K562 (cell line): ENCODE results near the gene FOXN3.

Experiments
- CTCF ChIP-seq, 3 experiments: IDR thresholded peaks in 2 of 3; conservative IDR thresholded peaks in 1 of 3; 2 replicates each; pipeline ENCODE4 v1.5.1; 2011 to 2012; ENCODE audit warnings: low read length in 3 of 3, mild to moderate bottlenecking in 3 of 3, control low read depth in 2 of 3, improper control_type of control experiment in 1 of 3, inconsistent platforms in 1 of 3, low read depth in 1 of 3, mixed read lengths in 1 of 3, moderate library complexity in 1 of 3; ENCODE audit not compliant: insufficient read depth in 2 of 3
- FOXM1 ChIP-seq, 2 experiments: fragments of 450-650 bp in 1 of 2; sonication (generic) in 1 of 2; formaldehyde crosslinking in 1 of 2; IDR thresholded peaks; 2 replicates each; pipeline versions ENCODE4 v1.6.1 to v1.9.0; 2017 to 2022; ENCODE audit warnings: low read depth in 2 of 2, mild to moderate bottlenecking in 2 of 2, missing genetic modification reagents in 1 of 2, moderate library complexity in 1 of 2
- JUND ChIP-seq, 2 experiments: IDR thresholded peaks; 2 replicates in 1 of 2; 3 replicates in 1 of 2; pipeline ENCODE4 v1.6.1; 2011; ENCODE audit warnings: borderline replicate concordance in 2 of 2, low read depth in 2 of 2, low read length in 2 of 2, improper control_type of control experiment in 1 of 2, missing biosample characterization in 1 of 2, missing genetic modification characterization in 1 of 2, missing genetic modification reagents in 1 of 2
- L3MBTL2 ChIP-seq: fragments of 450-650 bp; IDR thresholded peaks from 2 replicates; pipeline ENCODE4 v1.6.1; 2016; ENCODE audit warnings: mild to moderate bottlenecking, moderate library complexity
- MYBL2 ChIP-seq, 2 experiments: fragments of 450-650 bp in 1 of 2; sonication (generic) in 1 of 2; formaldehyde crosslinking in 1 of 2; IDR thresholded peaks; 2 replicates each; pipeline versions ENCODE4 v1.6.1 to v1.8.1; 2017 to 2022; ENCODE audit warnings: borderline replicate concordance in 1 of 2, inconsistent platforms in 1 of 2, low read depth in 1 of 2, mild to moderate bottlenecking in 1 of 2, missing genetic modification reagents in 1 of 2, moderate library complexity in 1 of 2
- NBN ChIP-seq: fragments of 450-650 bp; IDR thresholded peaks from 2 replicates; pipeline ENCODE4 v1.6.1; 2016; ENCODE audit warnings: low read depth, mild to moderate bottlenecking
- NFIC ChIP-seq: fragments of 450-650 bp; IDR thresholded peaks from 2 replicates; pipeline ENCODE4 v1.6.1; 2017; ENCODE audit warnings: mild to moderate bottlenecking, inconsistent platforms
- YBX1 ChIP-seq: fragments of 450-650 bp; IDR thresholded peaks from 2 replicates; pipeline ENCODE4 v1.7.1; 2016; ENCODE audit warnings: mild to moderate bottlenecking
- ZFP1 ChIP-seq: fragments of 450-650 bp; formaldehyde crosslinking; IDR thresholded peaks from 2 replicates; pipeline ENCODE4 v1.4.0; 2020; ENCODE audit warnings: mild to moderate bottlenecking, mixed read lengths
- TF ChIP-seq, protein P1 (sequence below): sonication (generic); formaldehyde crosslinking; IDR thresholded peaks from 2 replicates; pipeline ENCODE4 v1.8.0; 2023; ENCODE audit warnings: mild to moderate bottlenecking, missing genetic modification reagents

DNA sequence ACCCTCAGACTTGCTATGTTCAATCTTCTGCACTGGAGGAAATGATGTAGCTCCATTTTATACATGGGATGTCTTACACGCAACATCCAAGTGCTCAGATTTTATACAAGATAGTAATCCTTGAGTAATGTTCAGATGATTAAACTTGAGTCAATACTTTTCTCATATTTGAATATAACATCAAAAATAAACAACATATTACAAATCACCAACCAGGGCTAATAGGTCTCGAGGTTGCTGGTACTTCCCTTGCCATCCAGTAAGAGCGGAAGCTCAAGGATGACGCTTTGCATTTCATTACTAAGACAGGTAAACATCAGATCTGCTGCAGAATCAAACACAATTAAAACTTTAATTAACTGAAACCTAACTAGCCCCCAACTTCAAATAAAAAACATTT, 97.3 kb downstream of the FOXN3 start:
- TF ChIP-seq YBX1, result no peak
- no peak for TF ChIP-seq CTCF (IDR thresholded peaks at IDR 0.05 in 2 of 3, conservative IDR thresholded peaks at IDR 0.05 in 1 of 3; ENCODE audit: insufficient read depth in 2 of 3, low read depth in 1 of 3, low read length in 3 of 3)
- no peak for TF ChIP-seq JUND (IDR thresholded peaks at IDR 0.05; ENCODE audit: borderline replicate concordance, low read depth, low read length)
- TF ChIP-seq JUND (tag; IDR thresholded peaks at IDR 0.05; ENCODE audit: borderline replicate concordance, low read depth, low read length), result no peak
- no peak for TF ChIP-seq FOXM1 (IDR thresholded peaks at IDR 0.05; ENCODE audit: low read depth)
- TF ChIP-seq FOXM1 (CRISPR knock-in tag; IDR thresholded peaks at IDR 0.05; ENCODE audit: low read depth), result no peak
- TF ChIP-seq L3MBTL2, result no peak
- no peak for TF ChIP-seq MYBL2 (IDR thresholded peaks at IDR 0.05; ENCODE audit: low read depth)
- TF ChIP-seq MYBL2 (CRISPR knock-in tag; IDR thresholded peaks at IDR 0.05; ENCODE audit: borderline replicate concordance), result no peak
- TF ChIP-seq, protein P1, sequence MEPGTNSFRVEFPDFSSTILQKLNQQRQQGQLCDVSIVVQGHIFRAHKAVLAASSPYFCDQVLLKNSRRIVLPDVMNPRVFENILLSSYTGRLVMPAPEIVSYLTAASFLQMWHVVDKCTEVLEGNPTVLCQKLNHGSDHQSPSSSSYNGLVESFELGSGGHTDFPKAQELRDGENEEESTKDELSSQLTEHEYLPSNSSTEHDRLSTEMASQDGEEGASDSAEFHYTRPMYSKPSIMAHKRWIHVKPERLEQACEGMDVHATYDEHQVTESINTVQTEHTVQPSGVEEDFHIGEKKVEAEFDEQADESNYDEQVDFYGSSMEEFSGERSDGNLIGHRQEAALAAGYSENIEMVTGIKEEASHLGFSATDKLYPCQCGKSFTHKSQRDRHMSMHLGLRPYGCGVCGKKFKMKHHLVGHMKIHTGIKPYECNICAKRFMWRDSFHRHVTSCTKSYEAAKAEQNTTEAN (CRISPR knock-in tag), result no peak
- TF ChIP-seq NBN, result no peak
- TF ChIP-seq NFIC, result no peak
- no peak for TF ChIP-seq ZFP1 (CRISPR knock-in tag)
